Ovary (tissue), 9 donors: ENCODE data around the gene NUTM2F. TPM values are rescaled to one million over a fixed set of nuclear protein-coding genes. Genes with fewer than 3 reads are reported as not detected.

Source experiments
- polyA plus RNA-seq, 2 donors: library from polyadenylated mRNA; stranded (reverse); fragments of 200-250 nt in 1 of 2; fragments of 350-450 nt in 1 of 2; fragmentation: Illumina TruSeq in 1 of 2; extraction: RNeasy Lipid Tissue Mini Kit (QIAGEN cat#74804) in 1 of 2; gene quantifications; one replicate each; pipeline ENCODE4 v1.2.3, GENCODE V29; 2013 to 2014
- total RNA-seq, 7 donors: library from RNA; depleted of rRNA in 2 of 7; stranded (reverse); fragments of >200 nt in 2 of 7; fragmentation: NEBNext Ultra II Directional in 3 of 7; extraction: Animal tissue kit (Norgen Biotek cat#: 25700) in 3 of 7; gene quantifications; one replicate each; pipeline versions ENCODE4 v1.1.0 to v1.2.4, GENCODE V29; 2016 to 2023
- donor health status: DM: no; HTN: no; CAD: no; lungs with moderate emphysema.
- donor health status: DM: no; HTN: no; CAD: no.
- donor health status: Bipolar disorder and iron deficiency.
- donor health status: DM: yes; HTN: yes; CAD: no.
- donor health status: DM: no; HTN: no; CAD: no.
- donor health status: DM: yes; HTN: yes; CAD: no.

The NUTM2F gene
- total and polyA plus RNA-seq, 9 donors: not detected

Other genes starting within 250 kb of the NUTM2F start
- gene PTPDC1, start 244.2 kb downstream of the NUTM2F start, total RNA-seq: 1 to 10 TPM; 3.5 to 9.5 (median 6.3) TPM
- 1 to 10 TPM; 2.7 to 4.8 TPM for gene PTPDC1, start 244.2 kb downstream of the NUTM2F start, polyA plus RNA-seq
- 10 to 100 TPM in 1 of 7 donors, 1 to 10 TPM in 6; 4.6 to 12.5 (median 6.6) TPM for gene ZNF169, start 69.3 kb downstream of the NUTM2F start, total RNA-seq
- gene ZNF169, start 69.3 kb downstream of the NUTM2F start, polyA plus RNA-seq: 1 to 10 TPM; 4.9 to 6.6 TPM
- gene PCAT7, start 226.4 kb upstream of the NUTM2F start, total RNA-seq: not detected
- under 1 TPM; 0.04 to 0.05 TPM for gene PCAT7, start 226.4 kb upstream of the NUTM2F start, polyA plus RNA-seq